ENCODE measurements around the gene FBXL5. TPM values are rescaled to one million over a fixed set of nuclear protein-coding genes. Genes with fewer than 3 reads are reported as not detected.
A peak's percentile ranks its signal among the peaks of the same experiment; 100 is the strongest.

FBXL5 gene
- total and polyA plus RNA-seq, 11 donors = 32.7 to 112 (median 81.5) TPM

- intact Hi-C loops (cut with DNase I) = no loop called here
- no peaks in the 10 kb centered on the region for H3K9me3 ChIP-seq
- ATAC-seq (no peak), DNase-seq (no peak)
- H3K4me3 ChIP-seq = no peak overlapping the region
- H3K27ac ChIP-seq = no peak overlapping the region
- 93 to 97% (median 95%) methylated on average over 4 of the region's 4 CpGs for WGBS, 4 donors
- TF ChIP-seq CTCF (IDR thresholded peaks at IDR 0.05) (no peak), POLR2A (IDR thresholded peaks at IDR 0.05) (no peak)
- H3K27me3 ChIP-seq = no peaks in the 10 kb centered on the region
- H3K4me1 ChIP-seq = peaks cover 0 to 30% (median 2%) of the 10 kb centered on the region in 12 donors
- peaks cover 0 to 3% (median 0%) of the 10 kb centered on the region in 9 donors for H3K36me3 ChIP-seq
Observed at GRCh38 chr4:15694431-15694830, 39.3 kb upstream of the FBXL5 start.

- WGBS, 4 donors = 84 to 92% (median 90%) methylated on average over 2 of the region's 2 CpGs
- peaks cover 0 to 36% (median 2%) of the 10 kb centered on the region in 12 donors for H3K4me1 ChIP-seq
- H3K9me3 ChIP-seq = no peaks in the 10 kb centered on the region
- no peak overlapping the region for H3K4me3 ChIP-seq
- no peaks in the 10 kb centered on the region for H3K27me3 ChIP-seq
- TF ChIP-seq POLR2A (IDR thresholded peaks at IDR 0.05) = no peak
- TF ChIP-seq CTCF (IDR thresholded peaks at IDR 0.05) = no peak
- ATAC-seq (no peak), DNase-seq (no peak)
- peaks cover 0 to 20% (median 10%) of the 10 kb centered on the region in 9 donors for H3K36me3 ChIP-seq
- peak overlapping the region in 2 of 12 donors; percentile 68 to 78 for H3K27ac ChIP-seq
- intact Hi-C loops (cut with DNase I) = no loop called here
Observed at GRCh38 chr4:15692602-15693001, 37.4 kb upstream of the FBXL5 start.

GRCh38 chr4:15691346-15692135, 36.4 kb upstream of the FBXL5 start:
- peaks cover 0 to 38% (median 2%) of the 10 kb centered on the region in 12 donors for H3K4me1 ChIP-seq
- H3K9me3 ChIP-seq = no peaks in the 10 kb centered on the region
- TF ChIP-seq CTCF (IDR thresholded peaks at IDR 0.05) (no peak), POLR2A (IDR thresholded peaks at IDR 0.05) (no peak)
- H3K27ac ChIP-seq = peak overlapping the region in 9 of 12 donors; percentile 5 to 78 (median 26)
- ATAC-seq (peak in 3 of 4 donors; percentile 33 to 57 (median 42)), DNase-seq (no peak)
- H3K4me3 ChIP-seq = no peak overlapping the region
- intact Hi-C loops (cut with DNase I) = no loop called here
- no peaks in the 10 kb centered on the region for H3K27me3 ChIP-seq
- peaks cover 0 to 31% (median 21%) of the 10 kb centered on the region in 9 donors for H3K36me3 ChIP-seq
- WGBS, 4 donors = 48 to 63% (median 53%) methylated on average over 3 of the region's 3 CpGs

GRCh38 chr4:15690020-15690809, 35.1 kb upstream of the FBXL5 start:
- peaks cover 0 to 41% (median 27%) of the 10 kb centered on the region in 9 donors for H3K36me3 ChIP-seq
- peak overlapping the region in 7 of 12 donors; percentile 10 to 78 (median 31) for H3K27ac ChIP-seq
- no peak for TF ChIP-seq CTCF (IDR thresholded peaks at IDR 0.05)
- TF ChIP-seq POLR2A (IDR thresholded peaks at IDR 0.05) = no peak
- no peaks in the 10 kb centered on the region for H3K27me3 ChIP-seq
- ATAC-seq (peak in 3 of 4 donors; percentile 57 to 80 (median 80)), DNase-seq (peak in 1 of 5 donors; percentile 12)
- H3K4me1 ChIP-seq = peaks cover 0 to 44% (median 2%) of the 10 kb centered on the region in 12 donors
- WGBS, 4 donors = 47 to 55% (median 50%) methylated on average over 7 of the region's 7 CpGs
- H3K4me3 ChIP-seq = peak overlapping the region in 1 of 12 donors; percentile 6
- no peaks in the 10 kb centered on the region for H3K9me3 ChIP-seq
- intact Hi-C loops (cut with DNase I) = no loop called here
